Endothelial cell of umbilical vein (primary cell): ENCODE data around the gene C2orf68.

Experiments
- EZH2 ChIP-seq: IDR thresholded peaks from 2 replicates; pipeline ENCODE4 v1.6.1; 2012; ENCODE audit warnings: borderline replicate concordance, low read depth, mild to moderate bottlenecking, moderate library complexity, low read length, inconsistent platforms; ENCODE audit not compliant: severe bottlenecking
- FOS ChIP-seq: IDR thresholded peaks from 2 replicates; pipeline ENCODE4 v1.6.1; 2011; ENCODE audit warnings: mild to moderate bottlenecking, low read length, moderate library complexity, borderline replicate concordance; ENCODE audit not compliant: insufficient read depth
- JUN ChIP-seq: IDR thresholded peaks from 2 replicates; pipeline ENCODE4 v1.6.1; 2011; ENCODE audit warnings: borderline replicate concordance, low read depth; ENCODE audit not compliant: insufficient read length, insufficient read depth
- MAX ChIP-seq: IDR thresholded peaks from 2 replicates; pipeline ENCODE4 v1.6.1; 2011; ENCODE audit not compliant: insufficient read depth, insufficient read length
- MYC ChIP-seq: IDR thresholded peaks from one replicate; pipeline ENCODE4 v1.6.1; 2011; ENCODE audit warnings: mild to moderate bottlenecking, low read depth, low read length
- POLR2A ChIP-seq: IDR thresholded peaks from 2 replicates; pipeline ENCODE4 v1.6.1; 2012; ENCODE audit warnings: low read depth, mild to moderate bottlenecking, control low read depth, low read length
- POLR2AphosphoS5 ChIP-seq: IDR thresholded peaks from 2 replicates; pipeline ENCODE4 v1.6.1; 2012; ENCODE audit warnings: low read depth, mild to moderate bottlenecking, control low read depth, low read length, moderate library complexity; ENCODE audit not compliant: insufficient read depth
- TF ChIP-seq, protein P1 (sequence below), 2 donors: IDR thresholded peaks; 1 replicate in 1 of 2; 2 replicates in 1 of 2; pipeline ENCODE4 v1.5.1; 2011; ENCODE audit warnings: low read length in 2 of 2, mild to moderate bottlenecking in 2 of 2, moderate library complexity in 2 of 2, control low read depth in 1 of 2, inconsistent platforms in 1 of 2, low read depth in 1 of 2; ENCODE audit not compliant: insufficient read depth in 1 of 2; ENCODE audit errors: extremely low read depth in 1 of 2

- TF ChIP-seq POLR2AphosphoS5 (no peak), JUN (no peak), MAX (no peak), POLR2A (no peak), FOS (no peak), MYC (no peak), EZH2 (no peak)
- TF ChIP-seq, protein P1, sequence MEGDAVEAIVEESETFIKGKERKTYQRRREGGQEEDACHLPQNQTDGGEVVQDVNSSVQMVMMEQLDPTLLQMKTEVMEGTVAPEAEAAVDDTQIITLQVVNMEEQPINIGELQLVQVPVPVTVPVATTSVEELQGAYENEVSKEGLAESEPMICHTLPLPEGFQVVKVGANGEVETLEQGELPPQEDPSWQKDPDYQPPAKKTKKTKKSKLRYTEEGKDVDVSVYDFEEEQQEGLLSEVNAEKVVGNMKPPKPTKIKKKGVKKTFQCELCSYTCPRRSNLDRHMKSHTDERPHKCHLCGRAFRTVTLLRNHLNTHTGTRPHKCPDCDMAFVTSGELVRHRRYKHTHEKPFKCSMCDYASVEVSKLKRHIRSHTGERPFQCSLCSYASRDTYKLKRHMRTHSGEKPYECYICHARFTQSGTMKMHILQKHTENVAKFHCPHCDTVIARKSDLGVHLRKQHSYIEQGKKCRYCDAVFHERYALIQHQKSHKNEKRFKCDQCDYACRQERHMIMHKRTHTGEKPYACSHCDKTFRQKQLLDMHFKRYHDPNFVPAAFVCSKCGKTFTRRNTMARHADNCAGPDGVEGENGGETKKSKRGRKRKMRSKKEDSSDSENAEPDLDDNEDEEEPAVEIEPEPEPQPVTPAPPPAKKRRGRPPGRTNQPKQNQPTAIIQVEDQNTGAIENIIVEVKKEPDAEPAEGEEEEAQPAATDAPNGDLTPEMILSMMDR (IDR thresholded peaks at IDR 0.05; ENCODE audit: extremely low read depth in 1 of 2, insufficient read depth in 1 of 2, low read depth in 1 of 2, low read length in 2 of 2): no peak
Observed at GRCh38 chr2:85647823-85648526, 36.1 kb upstream of the C2orf68 start.
